Stimulated activated CD4-positive, alpha-beta T cell treated with anti-CD3 and anti-CD28 coated beads, Interleukin-4, amount 100 ng/mL, for 48 hours (primary cell): ENCODE results near the gene RGS19.

Experiments used
- DNase-seq, 2 donors: peaks; one replicate each; pipeline ENCODE4 v3.0.0-alpha.2; 2020; ENCODE audit warnings: low read depth in 2 of 2

The RGS19 gene

DNA sequence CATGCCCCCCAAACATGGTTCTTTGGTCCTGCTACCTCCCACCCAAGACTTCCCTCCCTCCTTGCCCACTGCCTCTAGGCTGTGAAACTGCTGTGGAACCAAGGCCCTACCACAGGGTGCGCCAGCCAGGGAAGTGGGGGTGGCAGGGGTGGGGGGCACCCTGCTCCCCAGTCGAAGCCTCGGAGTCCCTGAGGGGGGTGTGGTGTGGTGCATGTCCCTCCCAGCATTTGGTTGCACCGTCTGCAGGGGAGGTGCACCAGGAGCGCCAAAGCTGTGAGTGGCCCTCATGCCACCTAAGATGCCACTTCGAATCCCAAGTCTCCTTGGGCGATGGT is 1.8 kb downstream of the RGS19 start:
- no peak for DNase-seq

GRCh38 chr20:64077094-64077493 is 2.2 kb downstream of the RGS19 start:
- DNase-seq: no peak

- no peak for DNase-seq
Measured at GRCh38 chr20:64076061-64076997, 3.0 kb downstream of the RGS19 start.

DNA sequence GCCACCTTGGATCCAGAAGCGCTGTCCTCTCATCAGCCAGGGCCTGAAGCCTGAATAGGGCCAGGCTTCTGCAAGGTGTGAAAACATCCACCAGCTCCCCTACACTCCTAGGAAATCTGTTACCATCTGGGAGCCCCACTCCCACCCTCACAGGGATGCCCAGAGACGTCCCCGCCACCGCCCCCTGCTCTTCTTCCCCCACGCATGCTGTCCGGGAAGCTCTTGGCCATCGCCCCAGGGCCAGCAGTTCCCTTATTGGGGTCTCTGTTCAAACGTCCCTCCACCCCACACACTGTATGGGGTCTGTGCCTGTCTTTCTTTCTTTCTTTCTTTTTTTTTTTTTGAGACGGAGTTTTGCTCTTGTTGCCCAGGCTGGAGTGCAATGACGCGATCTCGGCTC is 3.8 kb downstream of the RGS19 start:
- DNase-seq: no peak

- no peak for DNase-seq
Measured at GRCh38 chr20:64074963-64075362, 4.4 kb downstream of the RGS19 start.

DNA sequence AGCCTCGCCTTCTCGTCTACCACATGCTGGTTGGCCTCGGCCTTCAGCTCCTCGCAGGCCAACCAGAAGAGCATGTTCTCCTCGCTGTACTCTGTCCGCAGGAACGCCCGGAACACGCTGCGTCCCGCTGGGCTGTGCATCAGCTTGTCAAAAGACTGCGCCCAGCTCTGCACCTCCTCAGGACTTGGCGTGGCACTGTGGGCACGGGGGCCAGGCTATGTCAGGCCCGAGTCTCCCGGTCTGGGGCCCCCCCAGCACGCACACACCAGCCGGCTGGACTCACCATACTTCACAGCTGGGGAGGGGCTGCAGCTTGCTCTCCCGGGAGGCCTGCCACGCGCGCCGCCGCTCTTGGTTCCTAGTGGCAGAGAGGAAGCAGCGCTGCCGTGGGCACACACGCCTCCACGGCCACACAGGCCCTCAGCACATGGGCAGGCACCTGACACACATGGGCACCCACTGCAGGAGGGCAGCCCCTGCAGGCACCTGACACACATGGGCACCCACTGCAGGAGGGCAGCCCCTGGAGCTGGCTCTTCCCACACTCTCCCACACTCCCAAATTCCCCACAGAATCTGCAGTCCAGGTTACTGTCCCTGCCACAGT is 5.0 kb downstream of the RGS19 start:
- no peak for DNase-seq

DNA sequence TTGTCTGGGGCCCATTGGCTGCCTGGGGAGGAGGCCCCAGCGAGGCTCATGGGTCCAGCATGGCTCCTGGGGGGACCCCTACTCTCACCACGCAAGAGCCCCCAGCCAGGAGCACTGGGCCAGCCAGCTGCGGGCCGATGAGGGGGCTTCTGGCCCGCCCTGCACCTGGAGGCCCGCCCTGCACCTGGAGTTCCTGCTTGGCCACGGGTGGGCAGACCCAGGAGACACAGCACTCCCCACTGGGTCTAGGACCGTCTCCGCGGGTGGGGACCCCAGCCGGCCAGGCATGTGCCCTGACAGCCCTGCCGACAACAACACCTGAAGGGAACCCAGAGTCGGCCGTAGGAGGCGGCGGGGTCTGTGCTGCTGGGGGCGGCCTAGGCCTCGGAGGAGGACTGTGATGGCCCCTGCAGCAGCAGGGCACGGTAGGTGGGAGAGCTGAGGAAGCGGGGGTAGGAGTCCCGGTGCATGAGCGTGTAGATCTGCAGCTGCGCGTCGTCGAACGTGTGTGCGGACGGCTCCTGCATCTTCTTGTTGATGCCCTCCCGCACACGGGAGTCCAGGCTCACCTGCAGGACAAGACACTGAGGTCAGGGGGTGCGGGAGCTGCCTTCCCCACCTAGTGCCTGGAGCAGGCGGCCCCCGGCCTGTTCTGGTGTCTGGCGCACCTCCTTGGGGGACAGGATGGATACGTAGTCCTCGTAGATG is 5.7 kb downstream of the RGS19 start:
- DNase-seq: no peak

DNA sequence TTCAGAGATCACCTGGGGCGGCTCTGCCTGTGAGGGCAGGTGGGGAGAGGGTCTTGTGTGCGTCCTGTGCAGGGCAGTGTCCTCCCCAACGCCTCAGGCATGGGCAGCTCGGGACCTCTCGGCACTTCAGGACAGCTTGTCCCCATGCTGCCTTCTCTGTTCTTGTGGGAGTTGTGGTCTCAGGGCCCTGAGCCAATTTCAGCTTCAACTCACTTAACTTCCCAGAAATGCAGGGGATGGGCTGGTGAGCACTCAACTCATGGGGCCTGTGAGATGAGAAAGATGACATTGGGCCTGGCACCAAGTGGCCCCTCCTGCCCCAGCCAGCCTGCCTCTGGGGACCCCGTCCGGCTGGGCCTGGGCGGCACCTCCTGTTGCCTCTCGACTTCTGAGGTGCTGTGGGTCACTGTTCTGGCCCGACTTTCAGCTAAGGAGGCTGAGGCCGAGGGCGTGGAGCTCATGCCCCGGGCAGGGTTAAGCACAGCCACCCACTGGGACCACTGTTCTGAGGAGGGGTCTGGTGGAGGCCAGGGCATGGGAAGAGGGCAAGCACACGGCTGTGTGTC is 6.7 kb downstream of the RGS19 start:
- DNase-seq: no peak

DNA sequence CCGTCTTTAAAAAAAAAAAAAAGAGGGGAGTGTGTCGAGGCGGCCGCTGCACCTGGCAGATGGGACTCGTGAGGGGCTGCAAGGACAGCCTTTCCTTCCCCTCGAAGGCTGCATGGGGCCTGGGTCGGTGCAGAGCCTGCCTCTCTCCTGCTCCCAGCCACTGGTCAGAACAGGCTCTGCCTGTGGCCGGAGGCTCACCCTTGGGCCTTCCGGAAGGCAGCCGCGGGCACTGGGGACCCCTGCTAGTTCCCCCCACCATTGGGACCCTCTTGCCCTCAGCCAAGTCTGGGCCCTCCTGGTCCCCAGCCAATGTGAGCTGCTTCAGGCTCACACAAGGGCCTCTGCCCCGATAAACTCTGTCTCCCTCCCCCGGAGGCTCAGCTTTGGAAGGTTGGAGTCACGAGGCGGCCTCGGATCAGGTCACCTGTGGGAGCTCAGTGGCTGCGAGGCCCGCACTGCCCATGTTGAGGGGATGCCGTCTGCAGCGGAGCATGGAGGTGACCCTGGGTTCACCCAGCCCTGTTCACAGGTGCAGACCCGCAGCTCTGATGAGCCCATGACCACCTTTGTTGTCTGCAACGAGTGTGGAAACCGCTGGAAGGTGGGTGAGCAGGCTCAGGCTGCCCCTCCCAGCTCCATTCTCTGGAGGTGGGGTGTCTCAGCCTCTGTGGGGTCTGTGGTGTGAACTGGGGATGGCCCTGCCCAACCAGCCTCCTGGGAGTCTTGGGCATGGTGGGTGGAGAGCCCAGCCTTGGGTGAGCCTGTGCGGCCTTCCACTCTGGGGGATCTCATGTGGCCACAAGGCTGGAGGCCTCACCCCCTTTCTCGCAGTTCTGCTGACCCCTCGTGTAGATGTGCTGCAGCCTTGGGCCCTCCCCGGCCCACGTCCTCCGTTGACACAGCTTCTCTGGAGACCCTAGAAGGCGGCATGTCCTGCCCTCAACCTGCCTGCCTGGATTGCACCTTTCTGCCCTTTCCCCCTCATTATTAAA is 7.7 kb downstream of the RGS19 start:
- DNase-seq: no peak

DNA sequence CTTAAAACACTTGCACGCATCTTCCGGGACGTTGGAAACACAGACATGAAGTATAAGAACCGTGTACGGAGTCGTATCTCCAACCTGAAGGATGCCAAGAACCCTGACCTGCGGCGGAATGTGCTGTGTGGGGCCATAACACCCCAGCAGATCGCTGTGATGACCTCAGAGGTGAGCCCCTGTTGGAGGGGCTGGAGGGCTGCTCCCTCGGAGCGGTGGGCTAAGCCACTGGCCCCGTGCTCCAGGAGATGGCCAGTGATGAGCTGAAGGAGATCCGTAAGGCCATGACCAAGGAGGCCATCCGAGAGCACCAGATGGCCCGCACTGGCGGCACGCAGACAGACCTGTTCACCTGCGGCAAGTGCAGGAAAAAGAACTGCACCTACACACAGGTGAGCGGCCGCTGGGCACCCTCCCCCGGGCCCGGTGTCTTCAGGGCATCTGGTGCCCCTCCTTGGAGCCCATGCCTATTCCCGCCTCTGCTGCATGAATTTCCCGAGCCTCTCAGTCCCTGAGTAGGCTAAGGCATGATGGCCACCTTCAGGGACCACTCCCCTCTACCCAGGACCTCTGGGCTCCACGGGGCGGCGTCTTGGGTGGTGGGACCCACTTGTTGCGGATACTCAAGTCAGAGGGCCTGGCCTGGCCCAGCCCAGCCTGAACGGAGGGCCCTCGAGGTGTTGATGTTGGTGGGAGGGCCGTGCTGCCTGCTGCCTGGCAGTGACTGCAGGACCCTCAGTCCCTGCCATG is 8.9 kb downstream of the RGS19 start:
- no peak for DNase-seq

GRCh38 chr20:64069614-64070243 is 9.6 kb downstream of the RGS19 start:
- DNase-seq: no peak

GRCh38 chr20:64069209-64069613 is 10.1 kb downstream of the RGS19 start:
- DNase-seq: no peak

DNA sequence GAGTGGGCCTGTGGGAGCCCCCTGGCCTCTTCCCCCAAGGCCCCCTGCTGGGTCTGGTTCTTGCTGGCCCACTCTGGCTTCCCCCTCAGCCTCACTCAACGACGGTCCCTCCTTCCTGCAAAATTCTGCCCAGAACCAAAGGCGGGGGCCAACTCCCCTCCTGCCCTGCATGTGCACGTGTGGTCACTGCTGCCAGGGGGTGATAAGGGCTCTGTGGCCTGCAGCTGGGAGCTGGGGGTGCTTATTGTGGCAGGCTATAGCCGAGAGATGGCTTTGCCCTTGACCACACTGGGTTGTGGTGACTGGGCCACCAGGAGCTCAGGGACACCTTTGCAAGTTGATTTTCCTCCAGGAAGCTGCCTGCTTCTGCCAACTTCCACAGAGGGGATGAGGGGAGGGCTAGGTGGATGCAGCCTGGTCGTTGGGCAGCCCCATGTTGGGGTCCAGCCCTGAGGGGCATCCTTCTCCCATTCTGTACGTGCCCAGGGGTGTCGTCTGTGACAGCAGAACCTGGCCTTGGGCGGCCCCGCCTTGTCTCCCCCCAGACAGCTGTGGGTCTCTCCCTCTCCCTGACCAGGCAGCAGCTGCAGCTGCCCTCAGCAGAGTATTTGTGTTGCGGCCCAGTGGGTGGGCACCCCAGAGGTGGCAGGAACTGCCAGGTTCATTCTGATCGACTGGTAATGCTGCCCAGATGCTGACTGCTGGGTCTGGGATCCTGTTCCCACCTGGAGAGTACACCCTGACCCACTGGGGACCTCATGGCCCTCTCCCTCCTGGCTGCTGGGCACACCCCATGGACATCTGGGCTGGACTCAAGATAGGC is 10.7 kb downstream of the RGS19 start:
- no peak for DNase-seq

DNA sequence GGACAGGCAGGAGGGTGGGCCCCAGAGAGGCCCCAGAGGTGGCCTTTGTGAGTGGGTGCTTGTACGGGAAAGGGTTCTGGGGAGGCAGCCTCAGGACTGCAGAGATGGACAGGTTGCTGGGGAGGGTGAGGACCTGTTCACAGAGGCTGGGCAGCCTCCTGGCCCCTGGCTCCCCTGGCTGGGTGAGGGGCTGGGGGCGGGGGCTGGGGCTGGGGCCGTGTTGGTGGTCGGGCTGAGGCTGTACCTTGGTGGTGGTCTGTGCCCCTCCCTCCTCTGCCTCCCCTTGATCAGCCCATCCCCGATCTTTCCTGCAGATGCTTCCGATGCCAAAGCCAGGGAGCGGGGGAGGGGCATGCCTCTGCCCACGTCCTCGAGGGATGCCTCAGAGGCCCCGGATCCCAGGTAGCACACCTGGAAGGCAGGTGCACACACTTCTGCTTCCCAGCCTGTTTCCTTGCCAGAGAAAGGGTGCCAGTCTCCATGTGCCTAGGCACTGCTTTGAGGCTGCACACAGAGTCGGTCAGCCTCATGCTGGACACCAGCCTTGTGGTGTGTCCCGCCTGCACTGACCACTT is 11.5 kb downstream of the RGS19 start:
- no peak for DNase-seq

DNA sequence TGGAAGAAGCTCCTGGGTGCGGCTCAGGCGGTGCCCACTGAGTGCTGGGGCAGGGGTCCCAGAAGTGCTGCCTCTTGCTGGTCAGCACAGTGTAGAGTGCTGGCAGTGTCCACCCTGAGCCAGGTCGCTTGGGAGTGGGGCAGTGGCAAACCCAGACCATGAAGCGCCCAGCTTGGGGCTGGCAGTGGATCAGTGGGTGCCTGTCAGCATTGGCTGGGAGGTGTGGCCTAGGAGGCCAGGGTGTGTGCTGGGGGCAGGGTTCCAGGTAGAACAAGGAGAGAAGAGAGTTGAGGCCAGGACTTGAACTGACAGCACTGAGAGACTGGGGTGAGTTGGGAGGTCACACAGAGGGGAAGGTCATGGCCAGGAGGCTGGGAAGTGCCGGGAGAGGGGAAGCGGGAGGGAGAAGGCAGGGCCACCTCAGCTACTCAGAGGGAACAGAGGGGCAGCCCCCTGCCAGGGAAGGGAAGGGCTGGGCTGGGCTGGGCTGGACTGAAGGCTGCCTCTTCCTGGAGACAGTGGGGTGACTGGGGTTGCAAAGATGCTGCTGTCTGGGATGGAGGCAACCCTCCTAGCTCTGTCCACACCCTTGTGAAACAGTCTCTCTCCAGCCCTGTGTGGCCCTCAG is 12.2 kb downstream of the RGS19 start:
- DNase-seq: no peak

DNA sequence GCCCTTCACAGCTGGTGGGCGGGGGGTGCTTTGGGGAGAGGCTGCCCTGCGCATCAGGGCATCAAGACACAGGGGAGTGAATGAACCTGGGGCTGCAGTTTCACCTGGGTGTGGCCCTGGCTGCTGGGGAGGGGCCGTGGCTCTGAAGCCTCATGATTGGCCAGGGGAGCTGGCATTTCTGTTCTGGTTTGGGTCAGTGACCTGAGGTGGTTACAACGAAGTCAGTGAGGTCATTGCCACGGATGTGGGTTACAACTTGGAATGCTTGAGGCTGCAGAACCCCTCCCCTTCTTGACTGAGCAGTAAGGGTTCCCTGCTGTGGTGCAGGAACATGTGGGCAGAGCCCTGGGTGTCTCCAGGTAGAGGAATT is 13.4 kb downstream of the RGS19 start:
- peak in 1 of 2 donors; percentile 55 for DNase-seq

- no peak for DNase-seq
Measured at GRCh38 chr20:64065062-64065973, 14.0 kb downstream of the RGS19 start.
